KOPT-K1 (cell line): Measurements from ENCODE around the gene RLN3.
"Not testable (repeated sequence)": the region's sequence is repeated elsewhere in the genome, so short reads cannot be mapped to it uniquely, and the experiment has no call there.

ENCODE experiments used
- H3K27ac ChIP-seq: fragments of 200-600 bp; sonication (generic); 2 replicates; pipeline ENCODE4 v1.5.1; 2016; ENCODE audit warnings: antibody characterized with exemption, mild to moderate bottlenecking, low read depth, low read length; ENCODE audit not compliant: poor library complexity, severe bottlenecking
- H3K36me3 ChIP-seq: fragments of 200-600 bp; sonication (generic); 2 replicates; pipeline ENCODE4 v1.5.1; 2017; ENCODE audit warnings: antibody characterized with exemption, mild to moderate bottlenecking, low read length, moderate library complexity; ENCODE audit not compliant: insufficient read depth
- H3K9me3 ChIP-seq: fragments of 200-600 bp; sonication (generic); 2 replicates; pipeline ENCODE4 v1.5.1; 2017; ENCODE audit warnings: antibody characterized with exemption, low read length, mild to moderate bottlenecking; ENCODE audit not compliant: insufficient read depth, poor library complexity, severe bottlenecking

The RLN3 gene

DNA sequence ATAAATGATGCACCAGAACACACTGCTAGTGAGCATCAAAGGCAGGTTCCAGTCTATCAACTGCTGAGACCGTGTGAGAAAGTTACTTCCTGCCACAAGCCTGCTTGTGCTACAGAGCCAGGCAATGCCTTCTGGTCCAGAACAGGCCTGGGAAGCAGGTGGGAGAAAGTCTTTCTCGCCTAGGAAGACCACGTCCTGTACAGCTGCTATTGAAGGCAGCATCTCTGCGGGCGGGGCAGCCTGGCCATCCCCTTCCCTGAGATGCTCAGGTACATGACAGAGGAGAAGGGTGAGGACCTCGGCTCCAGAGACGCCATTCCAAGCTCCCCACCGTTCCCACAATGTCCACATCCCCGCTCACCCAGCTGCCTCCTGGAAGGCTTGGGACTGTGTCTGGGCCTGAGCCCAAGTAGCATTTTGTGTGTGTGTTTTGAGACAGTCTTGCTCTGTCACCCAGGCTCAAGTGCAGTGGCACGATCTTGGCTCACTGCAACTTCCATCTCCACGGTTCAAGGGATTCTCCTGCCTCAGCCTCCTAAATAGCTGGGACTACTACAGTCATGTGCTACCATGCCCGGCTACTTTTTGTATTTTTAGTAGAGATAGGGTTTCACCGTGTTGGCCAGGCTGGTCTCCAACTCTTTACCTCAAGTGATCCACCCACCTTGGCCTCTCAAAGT lies 25.2 kb upstream of the RLN3 start:
- Histone ChIP-seq H3K9me3 (peaks cover 9% of the 10 kb centered on the region), H3K27ac (peak overlapping the region; percentile 90), H3K36me3 (0 out of 2 replicates have a peak, but pooled peaks cover under 1% of the 10 kb centered on the region)

DNA sequence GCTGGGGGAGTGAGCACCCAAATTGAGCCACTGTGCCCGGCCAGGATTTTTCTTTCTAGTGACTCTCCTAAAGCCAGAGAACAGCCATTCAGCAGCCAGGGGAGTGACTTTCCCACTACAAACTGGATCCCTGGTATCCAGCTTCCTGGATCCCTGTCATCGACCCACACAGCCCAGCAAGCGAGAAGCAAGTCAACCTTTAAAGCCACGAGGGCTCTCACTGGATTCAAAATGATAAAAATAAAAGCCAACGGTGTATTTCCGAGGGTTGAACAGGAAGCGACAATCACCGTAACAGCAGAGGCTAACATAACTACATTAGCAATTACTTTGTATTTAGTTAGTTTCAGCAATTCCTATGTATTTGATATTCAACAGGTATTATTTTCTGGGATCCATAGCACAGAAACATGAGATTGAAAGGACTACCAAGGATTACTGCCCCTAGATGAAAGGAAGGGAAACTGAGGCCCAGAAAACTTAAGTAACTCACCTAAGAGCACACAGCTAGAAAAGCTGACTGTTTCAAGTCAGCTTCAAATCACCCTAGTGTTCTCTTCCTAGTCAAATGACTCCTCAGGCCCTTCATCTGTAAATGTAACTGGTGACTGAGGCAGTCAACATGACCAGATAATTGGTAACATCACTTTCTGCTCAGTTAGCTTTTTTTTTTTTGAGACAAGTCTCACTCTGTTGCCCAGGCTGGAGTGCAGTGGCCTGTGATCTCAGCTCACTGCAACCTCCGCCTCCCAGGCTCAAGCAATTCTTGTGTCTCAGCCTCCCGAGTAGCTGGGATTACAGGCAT lies 24.5 kb upstream of the RLN3 start:
- H3K36me3 ChIP-seq, result no peaks in the 10 kb centered on the region
- H3K9me3 ChIP-seq, result peaks cover 9% of the 10 kb centered on the region
- H3K27ac ChIP-seq, result peak overlapping the region; percentile 90

DNA sequence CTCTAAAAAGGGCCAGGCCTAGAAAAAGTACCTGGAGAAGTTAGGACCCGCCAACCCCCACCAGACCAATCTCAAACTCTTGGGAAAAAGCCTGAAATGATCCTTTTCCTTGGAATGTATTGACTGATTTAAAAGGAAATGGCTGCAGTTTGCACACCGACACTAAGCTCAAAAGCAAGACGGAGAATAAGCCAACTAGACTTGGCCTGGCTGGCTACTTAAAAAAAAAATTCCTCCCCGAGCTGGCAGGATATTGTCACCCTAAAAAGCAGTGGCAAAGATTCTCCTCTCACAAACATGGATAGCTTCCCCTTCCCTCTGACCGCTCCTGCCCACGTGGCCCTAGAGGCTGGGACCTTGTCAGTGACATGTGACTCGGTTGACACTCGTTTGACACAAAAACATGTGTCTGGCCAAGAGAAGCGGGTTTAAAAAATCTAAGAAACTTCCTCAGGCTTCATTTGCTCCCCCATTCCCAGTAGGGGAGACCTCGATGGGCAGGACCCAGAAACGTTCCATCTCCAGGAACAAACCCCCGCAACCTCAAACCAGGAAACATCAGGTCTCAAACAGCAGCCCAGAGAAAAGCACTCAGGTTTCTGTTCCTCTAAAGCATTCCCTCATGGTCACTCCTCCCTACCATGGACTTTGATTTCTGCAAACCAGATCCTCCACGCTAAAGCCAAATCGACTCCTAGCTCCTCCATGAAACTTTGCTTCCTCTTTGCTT lies 23.2 kb upstream of the RLN3 start:
- H3K9me3 ChIP-seq, result no peaks in the 10 kb centered on the region
- peak overlapping the region; percentile 90 for H3K27ac ChIP-seq
- H3K36me3 ChIP-seq, result no peaks in the 10 kb centered on the region

DNA sequence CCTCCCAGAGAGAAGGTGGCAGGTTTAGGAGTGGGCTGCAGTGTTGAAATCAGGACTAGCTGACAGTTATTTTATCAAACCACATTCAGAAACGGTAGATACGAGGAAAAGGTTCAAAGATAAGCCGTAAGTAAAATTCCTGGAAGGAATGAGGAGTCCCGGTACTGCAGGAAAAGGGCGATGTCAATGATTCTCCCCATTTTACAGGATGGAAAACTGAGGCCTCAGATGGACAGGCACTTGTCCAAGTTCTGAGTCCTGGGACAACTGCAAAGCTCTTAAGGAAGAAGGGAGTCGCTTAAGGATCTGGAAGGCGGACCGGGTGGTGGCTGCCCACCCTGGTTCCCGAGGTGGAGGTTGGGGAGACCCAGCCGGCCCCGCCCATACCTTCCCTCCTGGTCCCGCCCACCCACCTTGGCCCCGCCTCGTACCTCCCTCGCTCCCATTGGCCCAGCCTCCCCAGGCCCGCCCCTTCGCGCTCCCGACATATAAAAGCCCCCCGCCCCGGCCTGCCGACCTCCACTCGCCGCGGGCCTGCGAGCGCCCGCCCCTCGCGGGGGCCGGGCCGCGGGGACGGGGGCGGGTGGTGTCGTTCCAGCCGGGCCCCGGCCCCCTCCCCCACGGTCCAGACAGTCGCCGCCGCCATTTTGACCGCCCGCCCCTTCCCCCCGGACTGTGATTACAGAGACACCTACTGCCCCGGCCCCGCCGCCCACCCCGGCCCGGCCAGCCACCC lies 22.4 kb upstream of the RLN3 start:
- Histone ChIP-seq H3K9me3 (no peaks in the 10 kb centered on the region), H3K27ac (peak overlapping the region; percentile 90), H3K36me3 (no peaks in the 10 kb centered on the region)

DNA sequence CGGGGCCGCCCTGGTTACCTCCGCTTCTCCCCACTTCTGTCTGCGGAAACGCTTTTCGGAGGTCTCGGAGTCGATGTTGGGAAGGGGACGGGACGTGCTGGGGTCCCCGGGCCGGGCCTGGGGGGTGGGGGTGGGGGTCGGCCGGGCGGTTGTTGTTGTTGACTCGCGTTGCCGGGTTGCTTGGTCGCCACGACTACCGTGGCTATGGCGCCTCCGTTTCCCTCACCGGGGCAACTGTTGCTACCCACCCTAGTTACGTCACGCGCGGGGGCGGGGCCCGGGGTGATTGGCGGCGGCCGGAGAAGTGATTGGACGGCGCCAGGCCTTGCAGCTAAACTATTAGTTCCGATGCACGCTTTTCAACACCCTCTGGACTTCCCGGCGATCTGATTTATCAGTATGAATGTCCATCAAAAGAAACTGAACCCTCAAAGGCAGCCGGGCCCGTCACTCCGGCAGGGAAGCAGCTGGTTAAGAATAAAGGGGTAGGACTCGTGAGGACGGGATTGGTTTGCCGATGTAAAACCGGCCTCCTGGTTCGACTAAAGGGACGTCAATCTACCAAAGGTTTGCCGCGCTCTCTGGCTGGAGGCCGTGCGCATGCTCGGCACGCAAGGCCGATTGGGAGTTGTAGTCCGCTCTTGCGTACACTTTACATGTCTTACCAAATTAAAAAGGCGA lies 21.7 kb upstream of the RLN3 start, which contains the start of gene RFX1:
RFX1 (minus strand) TSS at position 236 of the 681 bp plus-strand sequence. CDS start 12,477 bp downstream, outside the sequence.
- no peaks in the 10 kb centered on the region for H3K9me3 ChIP-seq
- H3K27ac ChIP-seq, result peak within 1 kb of the TSS; percentile 90
- H3K36me3 ChIP-seq, result no peaks in the 10 kb centered on the region

DNA sequence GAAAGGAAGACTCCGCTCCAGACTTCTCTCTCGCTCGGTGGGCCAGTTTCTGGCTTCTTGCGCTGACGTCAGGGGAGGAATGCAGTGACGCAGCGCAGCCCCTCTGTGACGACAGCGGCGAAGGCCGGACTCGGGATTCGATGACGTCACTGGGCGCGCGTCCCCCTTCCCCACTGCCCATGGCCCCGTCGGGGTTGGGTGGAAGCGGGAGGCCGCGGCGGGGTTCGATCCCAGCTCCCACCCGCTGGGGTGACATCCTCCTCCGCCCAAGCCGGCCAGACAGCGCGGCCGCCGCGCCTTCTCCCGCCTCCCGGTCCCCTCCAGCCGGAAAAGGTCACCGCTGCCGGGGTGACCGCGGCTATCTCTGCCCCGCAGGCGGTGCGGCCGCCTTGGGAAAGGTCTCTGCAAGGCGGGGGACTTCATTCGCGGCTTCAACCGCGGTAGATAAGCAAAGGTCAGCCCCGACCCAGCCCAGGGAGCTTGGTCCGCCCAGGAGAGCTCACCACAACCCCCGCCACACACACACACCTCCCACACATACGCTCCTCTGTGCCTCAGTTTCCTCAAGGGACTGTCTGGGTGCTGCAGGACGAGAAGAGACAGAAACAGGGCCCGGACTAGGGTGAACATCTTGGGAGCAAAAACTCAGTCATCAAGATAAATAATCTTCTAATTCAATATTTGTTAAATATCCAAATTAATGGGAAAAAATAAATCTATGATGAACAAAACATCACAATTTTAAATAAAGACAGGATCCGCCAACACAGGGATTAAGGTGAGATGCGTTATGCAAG lies 21.0 kb upstream of the RLN3 start:
- H3K36me3 ChIP-seq, result no peaks in the 10 kb centered on the region
- peak overlapping the region; percentile 90 for H3K27ac ChIP-seq

DNA sequence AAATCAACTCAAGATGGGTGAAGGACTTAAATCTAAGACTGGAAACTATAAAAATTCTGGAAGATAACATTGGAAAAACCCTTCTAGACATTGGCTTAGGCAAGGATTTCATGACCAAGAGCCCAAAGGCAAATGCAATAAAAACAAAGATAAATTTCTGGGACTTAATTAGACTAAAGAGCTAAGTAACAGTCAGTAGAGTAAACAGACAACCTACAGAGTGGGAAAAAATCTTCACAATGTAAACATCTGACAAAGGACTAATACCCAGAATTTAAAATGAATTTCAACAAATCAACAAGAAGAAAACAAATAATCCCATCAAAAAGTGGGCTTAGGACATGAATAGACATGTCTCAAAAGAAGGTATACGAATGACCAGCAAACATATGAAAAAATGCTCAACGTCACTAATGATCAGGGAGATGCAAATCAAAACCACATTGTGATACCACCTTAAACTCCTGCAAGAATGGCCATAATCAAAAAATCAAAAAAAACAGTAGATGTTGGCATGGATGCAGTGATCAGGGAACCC lies 15.5 kb upstream of the RLN3 start:
- Histone ChIP-seq H3K9me3 (no peaks in the 10 kb centered on the region), H3K27ac (no peak overlapping the region), H3K36me3 (no peaks in the 10 kb centered on the region)

More for the DNA sequence above, 21.0 kb upstream of the RLN3 start:
- H3K9me3 ChIP-seq, result no peaks in the 10 kb centered on the region

DNA sequence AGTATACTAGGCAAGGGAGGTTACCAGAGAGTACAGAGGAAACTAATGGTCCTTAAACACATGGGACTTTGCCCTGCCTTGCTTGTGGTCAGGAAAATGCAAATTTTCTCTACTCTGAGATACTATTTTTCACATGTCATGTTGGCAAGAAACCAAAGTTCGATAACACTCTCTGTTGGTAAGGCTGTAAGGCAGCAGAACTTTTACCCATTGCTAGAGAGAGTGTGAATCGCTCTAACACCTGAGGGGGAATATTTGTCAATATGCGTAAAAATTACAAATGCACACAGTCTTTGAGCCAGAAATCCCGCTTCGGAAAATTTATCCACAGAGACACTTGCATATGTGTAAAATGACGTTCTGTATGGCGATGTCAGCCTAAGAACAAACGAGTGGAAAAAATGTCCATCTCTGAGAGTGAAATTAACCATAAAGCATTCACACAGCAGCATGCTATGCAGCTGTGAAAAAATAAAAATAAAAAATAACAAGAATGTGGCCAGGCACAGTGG lies 12.4 kb upstream of the RLN3 start:
- no peaks in the 10 kb centered on the region for H3K36me3 ChIP-seq
- no peaks in the 10 kb centered on the region for H3K9me3 ChIP-seq
- no peak overlapping the region for H3K27ac ChIP-seq

DNA sequence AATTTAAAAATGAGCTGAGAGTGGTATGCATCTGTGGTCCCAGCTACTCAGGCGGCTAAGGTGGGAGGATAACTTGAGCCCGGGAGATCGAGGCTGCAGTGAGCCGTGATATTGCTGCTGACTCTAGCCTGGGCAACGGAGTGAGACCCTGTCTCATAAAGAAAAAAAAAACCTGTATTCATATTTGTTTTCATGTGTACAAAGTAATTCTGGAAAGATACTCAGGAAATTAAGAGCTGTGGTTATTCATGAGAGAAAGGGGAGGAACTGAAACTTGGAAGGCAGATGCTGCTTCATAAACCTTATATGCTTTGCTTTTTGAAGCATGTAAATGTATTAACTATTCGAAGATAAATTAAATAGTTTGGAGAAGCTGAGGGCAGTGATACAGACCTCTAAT lies 8.8 kb upstream of the RLN3 start:
- H3K36me3 ChIP-seq, result no peaks in the 10 kb centered on the region
- no peak overlapping the region for H3K27ac ChIP-seq
- H3K9me3 ChIP-seq, result no peaks in the 10 kb centered on the region

DNA sequence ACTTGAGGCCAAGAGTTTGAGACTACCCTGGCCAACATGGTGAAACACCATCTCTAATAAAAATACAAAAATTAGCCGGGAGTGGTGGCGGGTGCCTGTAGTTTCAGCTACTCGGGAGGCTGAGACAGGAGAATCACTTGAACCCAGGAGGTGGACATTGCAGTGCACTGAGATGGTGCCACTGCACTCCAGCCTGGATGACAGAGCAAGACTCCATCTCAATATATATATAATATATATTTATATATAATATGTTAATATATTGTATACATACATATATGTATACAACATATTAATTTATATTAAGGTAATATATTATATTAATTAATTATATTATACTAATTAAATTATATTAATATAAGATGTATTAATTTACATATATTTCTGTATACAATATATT lies 8.2 kb upstream of the RLN3 start:
- H3K27ac ChIP-seq, H3K9me3 ChIP-seq, H3K36me3 ChIP-seq: not testable (repeated sequence)

DNA sequence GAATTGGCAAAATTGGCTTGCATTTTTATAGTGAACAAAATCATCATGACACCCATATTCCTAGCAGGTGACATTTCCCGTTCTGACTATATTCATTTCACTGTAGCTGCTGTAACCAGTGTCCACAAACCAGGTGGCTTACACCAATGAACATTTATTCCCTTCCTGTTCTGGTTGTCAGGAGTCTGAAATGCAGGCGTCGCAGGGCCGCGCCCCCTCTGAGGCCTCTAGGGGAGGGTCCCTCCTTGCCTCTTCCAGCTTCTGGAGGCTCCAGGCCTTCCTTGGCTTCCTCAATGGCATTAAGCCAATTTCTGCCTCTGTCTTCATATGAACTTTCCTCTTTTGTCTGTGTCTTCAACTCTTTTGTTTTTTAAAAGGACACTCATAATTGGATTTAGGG lies 6.5 kb upstream of the RLN3 start:
- Histone ChIP-seq H3K27ac (no peak overlapping the region), H3K9me3 (no peaks in the 10 kb centered on the region), H3K36me3 (no peaks in the 10 kb centered on the region)

DNA sequence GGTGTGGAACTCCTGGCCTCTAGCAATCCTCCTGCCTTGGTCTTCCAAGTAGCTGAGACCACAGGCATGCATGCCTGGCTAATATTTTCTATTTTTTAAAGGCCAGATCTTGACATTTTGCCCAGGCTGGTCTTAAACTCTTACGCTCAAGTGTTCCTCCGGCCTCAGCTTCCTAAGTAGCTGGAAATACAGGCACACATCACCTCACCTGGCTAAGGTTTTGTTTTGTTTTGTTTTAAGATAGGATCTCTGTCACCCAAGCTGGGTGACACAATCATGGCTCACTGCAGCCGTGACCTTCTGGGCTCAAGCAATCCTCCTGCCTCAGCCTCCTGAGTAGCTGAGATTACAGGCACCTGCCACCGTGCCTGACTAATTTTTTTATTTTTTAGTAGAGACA lies 5.5 kb upstream of the RLN3 start:
- no peak overlapping the region for H3K27ac ChIP-seq
- no peaks in the 10 kb centered on the region for H3K36me3 ChIP-seq
- H3K9me3 ChIP-seq, result no peaks in the 10 kb centered on the region

DNA sequence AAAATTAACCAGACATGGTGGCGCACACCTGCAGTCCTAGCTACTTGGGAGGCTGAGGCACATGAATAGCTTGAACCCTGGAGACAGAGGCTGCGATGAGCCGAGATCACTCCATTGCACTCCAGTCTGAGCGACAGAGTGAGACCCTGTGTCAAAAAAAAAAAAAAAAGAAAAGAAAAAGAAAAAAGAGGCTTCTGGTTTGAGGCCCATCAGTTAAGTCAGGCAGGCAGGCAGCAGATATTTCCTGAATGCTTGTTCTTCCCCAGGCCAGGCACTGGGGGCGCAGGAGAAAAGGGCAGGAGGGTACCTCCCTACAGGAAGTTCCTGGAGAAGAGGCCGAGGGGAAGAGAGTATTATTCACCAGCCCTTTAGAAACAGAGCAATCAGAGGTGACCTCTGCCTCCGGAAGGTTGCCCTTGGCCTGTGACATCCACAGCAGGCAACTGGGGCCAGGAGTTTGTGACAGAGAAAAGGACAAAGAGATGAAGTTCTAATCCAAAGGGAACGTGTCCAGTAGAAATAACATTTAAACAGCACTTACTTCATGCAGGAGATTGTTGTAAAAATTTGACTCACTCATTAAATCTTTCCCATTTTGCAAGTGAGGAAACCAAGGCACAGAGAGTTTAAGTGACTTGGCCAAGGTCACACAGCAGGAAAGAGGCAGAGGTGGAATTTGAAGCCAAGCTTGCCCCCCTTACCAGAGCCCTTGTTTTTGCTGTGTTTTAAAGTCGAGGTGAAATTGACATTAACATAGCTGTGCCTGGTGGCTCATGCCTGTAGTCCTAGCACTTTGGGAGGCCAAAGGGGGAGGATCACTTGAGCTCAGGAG lies 4.3 kb upstream of the RLN3 start:
- no peak overlapping the region for H3K27ac ChIP-seq
- H3K36me3 ChIP-seq, result no peaks in the 10 kb centered on the region
- H3K9me3 ChIP-seq, result no peaks in the 10 kb centered on the region
